ENCODE results near the gene KRTAP10-3. TPM values are rescaled to one million over a fixed set of nuclear protein-coding genes. Genes with fewer than 3 reads are reported as not detected.
A peak's percentile ranks its signal among the peaks of the same experiment; 100 is the strongest.

KRTAP10-3 gene
- total and polyA plus RNA-seq, 9 of the 15 experiments (the other 6 are each of a cell fraction or from before 2014, with no cell fraction given), result not detected

- no peak for TF ChIP-seq CREB3L1 (IDR thresholded peaks at IDR 0.05; ENCODE audit: borderline replicate concordance, low read depth)
- no peak for TF ChIP-seq ZNF79 (CRISPR knock-in tag; IDR thresholded peaks at IDR 0.05; ENCODE audit: low read depth)
- no peak for TF ChIP-seq ZNF583 (CRISPR knock-in tag; IDR thresholded peaks at IDR 0.05)
- TF ChIP-seq ZNF165 (CRISPR knock-in tag; IDR thresholded peaks at IDR 0.05; ENCODE audit: borderline replicate concordance), result no peak
- TF ChIP-seq SP1 (CRISPR knock-in tag; IDR thresholded peaks at IDR 0.05), result no peak
- TF ChIP-seq FOXP1 (CRISPR knock-in tag; IDR thresholded peaks at IDR 0.05), result no peak
- no peak for TF ChIP-seq GATAD2A (IDR thresholded peaks at IDR 0.05)
- TF ChIP-seq FOSL1 (tag; conservative IDR thresholded peaks at IDR 0.05), result peak; percentile 86
- TF ChIP-seq NFE2L1 (tag; IDR thresholded peaks at IDR 0.05; ENCODE audit: borderline replicate concordance, low read depth), result no peak
- TF ChIP-seq, protein P1, sequence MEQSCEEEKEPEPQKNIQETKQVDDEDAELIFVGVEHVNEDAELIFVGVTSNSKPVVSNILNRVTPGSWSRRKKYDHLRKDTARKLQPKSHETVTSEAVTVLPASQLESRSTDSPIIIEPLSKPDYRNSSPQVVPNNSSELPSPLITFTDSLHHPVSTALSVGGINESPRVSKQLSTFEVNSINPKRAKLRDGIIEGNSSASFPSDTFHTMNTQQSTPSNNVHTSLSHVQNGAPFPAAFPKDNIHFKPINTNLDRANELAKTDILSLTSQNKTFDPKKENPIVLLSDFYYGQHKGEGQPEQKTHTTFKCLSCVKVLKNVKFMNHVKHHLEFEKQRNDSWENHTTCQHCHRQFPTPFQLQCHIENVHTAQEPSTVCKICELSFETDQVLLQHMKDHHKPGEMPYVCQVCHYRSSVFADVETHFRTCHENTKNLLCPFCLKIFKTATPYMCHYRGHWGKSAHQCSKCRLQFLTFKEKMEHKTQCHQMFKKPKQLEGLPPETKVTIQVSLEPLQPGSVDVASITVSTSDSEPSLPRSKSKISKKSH (CRISPR knock-in tag; IDR thresholded peaks at IDR 0.05), result no peak
- TF ChIP-seq CHD7 (IDR thresholded peaks at IDR 0.05; ENCODE audit: low read depth, low read length), result no peak
- TF ChIP-seq C11orf30 (IDR thresholded peaks at IDR 0.05; ENCODE audit: low read depth), result no peak
These were observed 23.5 kb upstream of the KRTAP10-3 start (continued) for GRCh38 chr21:44582055-44582454.
